Effector memory CD4-positive, alpha-beta T cell (primary cell): ENCODE data around the gene SMIM1.

Experiments
- DNase-seq, 3 donors: peaks; one replicate each; pipeline ENCODE4 v3.0.0-alpha.2; 2020
- H3K27ac ChIP-seq: 2 replicates; pipeline ENCODE4 v1.7.0; 2013; ENCODE audit warnings: mild to moderate bottlenecking, low read length, moderate library complexity; ENCODE audit not compliant: insufficient read depth, poor library complexity, severe bottlenecking
- H3K27me3 ChIP-seq: replicated peaks from 2 replicates; pipeline ENCODE4 v1.7.0; 2013; ENCODE audit warnings: mild to moderate bottlenecking, low read length; ENCODE audit not compliant: insufficient read depth, control insufficient read depth, poor library complexity, severe bottlenecking
- H3K36me3 ChIP-seq: 2 replicates; pipeline ENCODE4 v1.7.0; 2013; ENCODE audit warnings: mild to moderate bottlenecking, low read length, moderate library complexity; ENCODE audit not compliant: control insufficient read depth, insufficient read depth
- H3K4me1 ChIP-seq: 2 replicates; pipeline ENCODE4 v1.7.0; 2013; ENCODE audit warnings: low read length, mild to moderate bottlenecking; ENCODE audit not compliant: control insufficient read depth, insufficient read depth, poor library complexity, severe bottlenecking
- H3K4me3 ChIP-seq: 2 replicates; pipeline ENCODE4 v1.7.0; 2013; ENCODE audit warnings: low read length, low read depth, mild to moderate bottlenecking; ENCODE audit not compliant: insufficient read depth, poor library complexity, severe bottlenecking
- H3K9me3 ChIP-seq: 2 replicates; pipeline ENCODE4 v1.7.0; 2013; ENCODE audit warnings: mild to moderate bottlenecking, low read length, moderate library complexity; ENCODE audit not compliant: control insufficient read depth

Gene SMIM1

DNA sequence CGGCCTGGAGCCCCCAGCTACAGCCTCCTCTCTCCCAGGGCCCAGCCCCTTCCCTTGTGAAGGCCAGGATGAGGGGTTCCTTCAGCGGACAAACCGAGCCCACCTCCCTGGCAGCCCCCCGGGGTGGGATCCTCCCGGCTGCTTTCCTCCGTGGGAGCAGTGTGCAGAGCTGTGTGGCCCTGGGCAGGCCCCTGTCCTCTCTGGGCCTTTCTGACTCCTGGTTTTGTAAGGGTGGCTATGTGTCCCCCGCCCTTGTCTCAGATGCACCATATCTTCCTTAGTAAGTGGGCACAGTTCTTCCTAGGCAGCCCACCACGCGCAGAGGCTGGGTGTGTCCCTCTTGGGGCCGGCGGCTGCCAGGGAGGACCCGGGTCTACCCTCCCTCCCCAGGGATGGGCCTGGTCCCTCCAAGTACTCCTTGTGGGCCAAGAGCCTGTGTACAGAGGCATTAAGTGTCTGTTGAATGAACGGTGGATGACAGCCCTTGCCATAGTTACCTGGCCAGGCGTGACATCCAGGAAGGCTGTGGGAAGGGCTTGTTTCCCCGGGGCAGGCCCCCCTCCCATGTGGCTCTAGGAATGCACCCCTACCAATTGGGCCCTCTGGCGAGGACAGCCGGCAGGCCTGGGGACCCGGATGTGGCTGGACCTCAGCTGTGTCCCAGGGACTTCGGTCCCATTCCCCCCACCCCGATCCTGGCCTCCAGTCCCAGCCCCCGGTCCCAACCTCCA is 3.8 kb downstream of the SMIM1 start:
- H3K36me3 ChIP-seq, result peaks cover 19% of the 10 kb centered on the region
- no peak for DNase-seq
- H3K27ac ChIP-seq, result no peak overlapping the region
- no peaks in the 10 kb centered on the region for H3K27me3 ChIP-seq
- no peaks in the 10 kb centered on the region for H3K9me3 ChIP-seq
- no peak overlapping the region for H3K4me3 ChIP-seq
- H3K4me1 ChIP-seq, result peaks cover 13% of the 10 kb centered on the region

DNA sequence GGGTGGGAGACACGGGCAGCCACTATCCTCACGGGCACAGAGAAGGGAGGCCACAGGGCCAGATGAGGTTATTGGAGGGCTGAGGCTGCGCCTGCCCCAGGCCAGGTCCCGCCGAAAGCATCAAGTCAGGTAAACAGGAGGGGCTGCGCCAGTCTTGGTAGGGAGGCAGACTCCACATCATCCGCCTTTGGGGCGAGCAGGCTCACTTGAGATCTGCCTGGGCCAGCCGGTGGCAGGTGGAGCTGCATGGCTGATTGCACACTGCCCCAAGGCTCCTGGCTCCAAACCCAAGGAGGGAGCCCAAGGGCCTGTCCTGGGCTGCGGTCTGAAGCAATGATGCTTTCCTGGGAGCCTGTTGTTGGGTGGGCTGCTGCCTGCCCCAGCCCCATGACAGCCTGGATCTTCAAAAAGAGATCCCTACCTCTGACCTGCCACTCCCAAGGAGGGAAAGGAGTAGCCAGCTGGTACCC is 4.6 kb downstream of the SMIM1 start:
- Histone ChIP-seq H3K27ac (no peak overlapping the region), H3K4me1 (peaks cover 5% of the 10 kb centered on the region), H3K27me3 (no peaks in the 10 kb centered on the region), H3K36me3 (peaks cover 26% of the 10 kb centered on the region), H3K4me3 (no peak overlapping the region), H3K9me3 (no peaks in the 10 kb centered on the region)
- DNase-seq, result no peak

GRCh38 chr1:3777647-3778589 is 5.4 kb downstream of the SMIM1 start:
- Histone ChIP-seq H3K4me1 (peaks cover 2% of the 10 kb centered on the region), H3K9me3 (no peaks in the 10 kb centered on the region), H3K4me3 (no peak overlapping the region), H3K27me3 (no peaks in the 10 kb centered on the region), H3K36me3 (peaks cover 34% of the 10 kb centered on the region), H3K27ac (no peak overlapping the region)
- no peak for DNase-seq

- Histone ChIP-seq H3K27ac (no peak overlapping the region), H3K27me3 (no peaks in the 10 kb centered on the region), H3K36me3 (peaks cover 39% of the 10 kb centered on the region), H3K4me3 (no peak overlapping the region), H3K4me1 (no peaks in the 10 kb centered on the region), H3K9me3 (no peaks in the 10 kb centered on the region)
- no peak for DNase-seq
Measured at GRCh38 chr1:3778590-3779264, 6.2 kb downstream of the SMIM1 start.

GRCh38 chr1:3779265-3779911 is 6.8 kb downstream of the SMIM1 start:
- Histone ChIP-seq H3K27me3 (no peaks in the 10 kb centered on the region), H3K27ac (no peak overlapping the region), H3K4me3 (no peak overlapping the region), H3K36me3 (peaks cover 46% of the 10 kb centered on the region), H3K9me3 (no peaks in the 10 kb centered on the region), H3K4me1 (no peaks in the 10 kb centered on the region)
- DNase-seq, result no peak

GRCh38 chr1:3779912-3780416 is 7.4 kb downstream of the SMIM1 start:
- H3K27ac ChIP-seq, result no peak overlapping the region
- no peaks in the 10 kb centered on the region for H3K4me1 ChIP-seq
- H3K36me3 ChIP-seq, result peaks cover 51% of the 10 kb centered on the region
- no peaks in the 10 kb centered on the region for H3K9me3 ChIP-seq
- no peak overlapping the region for H3K4me3 ChIP-seq
- no peaks in the 10 kb centered on the region for H3K27me3 ChIP-seq
- no peak for DNase-seq

DNA sequence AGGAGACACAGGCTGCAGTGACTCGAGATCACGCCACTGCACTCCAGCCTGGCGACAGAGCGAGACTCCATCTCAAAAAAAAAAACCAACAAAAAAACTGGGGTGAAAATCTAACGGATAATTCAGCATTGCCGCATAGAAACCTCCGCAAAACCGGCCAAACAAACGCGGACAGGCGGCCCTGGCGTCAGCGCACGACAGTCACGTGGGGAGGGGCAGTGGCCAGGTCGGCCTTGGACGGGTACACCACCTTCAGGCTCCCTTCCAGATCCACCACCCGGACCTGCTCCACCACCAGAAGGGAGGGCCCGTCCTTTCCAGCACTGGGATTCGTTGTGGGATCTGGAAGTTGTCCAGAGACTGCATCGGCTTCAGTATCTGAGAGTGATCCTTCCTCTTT is 8.4 kb downstream of the SMIM1 start:
- Histone ChIP-seq H3K27ac (no peak overlapping the region), H3K4me3 (no peak overlapping the region), H3K9me3 (no peaks in the 10 kb centered on the region), H3K36me3 (peaks cover 60% of the 10 kb centered on the region), H3K4me1 (no peaks in the 10 kb centered on the region), H3K27me3 (no peaks in the 10 kb centered on the region)
- no peak for DNase-seq

DNA sequence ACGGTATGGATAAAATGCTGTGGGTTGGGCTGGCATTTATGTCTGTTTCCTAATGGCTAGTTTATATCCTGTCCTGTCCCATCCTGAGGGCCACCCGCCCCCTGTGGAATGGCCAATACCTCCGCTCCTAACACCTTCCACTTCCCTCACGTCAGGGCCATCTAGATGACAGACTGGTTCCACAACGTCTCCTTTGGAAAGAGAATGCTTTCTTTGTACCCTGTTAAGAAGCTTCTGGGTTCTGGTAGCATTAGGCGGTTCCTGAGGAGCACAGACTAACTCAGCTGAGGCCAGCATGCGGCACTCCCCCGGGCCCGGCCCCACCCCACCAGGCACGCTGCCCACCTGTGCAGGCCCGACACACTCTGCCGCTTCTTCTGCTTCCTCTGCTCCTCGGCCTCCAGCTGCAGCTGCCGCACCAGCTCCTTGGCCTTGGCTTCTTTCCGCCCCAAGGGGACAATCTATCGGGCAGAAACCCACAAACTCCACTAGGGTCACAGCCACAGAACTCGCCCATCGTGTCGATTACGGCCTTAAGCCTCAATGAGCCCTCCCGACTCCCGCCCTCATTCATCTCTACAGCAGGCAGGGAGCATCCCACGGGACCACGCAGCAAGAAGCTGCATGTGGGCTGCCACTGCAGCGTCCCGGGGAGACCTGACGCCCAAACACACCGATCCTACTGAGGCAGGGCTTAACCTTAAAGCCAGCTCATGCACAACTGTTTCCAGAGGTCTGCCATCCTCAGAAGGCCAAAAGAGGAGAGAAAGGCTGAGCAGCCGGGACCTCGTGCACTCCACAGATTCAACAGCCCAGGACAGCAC is 11.3 kb downstream of the SMIM1 start:
- H3K27ac ChIP-seq, result no peak overlapping the region
- peaks cover 75% of the 10 kb centered on the region for H3K36me3 ChIP-seq
- H3K4me1 ChIP-seq, result peaks cover 12% of the 10 kb centered on the region
- no peaks in the 10 kb centered on the region for H3K27me3 ChIP-seq
- no peaks in the 10 kb centered on the region for H3K9me3 ChIP-seq
- DNase-seq, result no peak
- H3K4me3 ChIP-seq, result no peak overlapping the region

DNA sequence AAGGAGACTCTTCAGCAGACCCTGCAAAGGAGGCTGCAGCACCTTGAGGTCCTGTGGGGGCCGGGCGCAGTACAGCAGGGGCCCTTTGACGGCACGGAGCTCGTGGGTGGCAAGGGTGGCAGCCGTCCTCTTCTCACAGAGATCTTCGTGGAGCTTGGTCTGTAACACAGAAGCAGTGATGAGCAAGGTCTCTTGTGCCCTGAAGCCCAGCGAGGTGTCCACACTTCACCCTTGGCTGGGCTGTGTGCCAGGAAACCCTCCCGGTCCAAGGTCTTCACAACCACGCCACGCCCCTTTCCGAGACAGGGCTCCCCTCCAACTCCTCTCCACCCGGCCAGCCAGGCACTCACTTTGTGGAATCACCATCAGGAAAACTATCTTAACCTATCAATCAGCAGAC is 12.5 kb downstream of the SMIM1 start:
- H3K27ac ChIP-seq, result no peak overlapping the region
- no peak for DNase-seq
- H3K27me3 ChIP-seq, result no peaks in the 10 kb centered on the region
- H3K4me3 ChIP-seq, result no peak overlapping the region
- H3K4me1 ChIP-seq, result peaks cover 12% of the 10 kb centered on the region
- no peaks in the 10 kb centered on the region for H3K9me3 ChIP-seq
- peaks cover 76% of the 10 kb centered on the region for H3K36me3 ChIP-seq
